WTC11 (cell line): ENCODE results near the gene HTR6.

Source experiments
- ATF2 ChIP-seq: sonication (generic); formaldehyde crosslinking; IDR thresholded peaks from 2 replicates; pipeline ENCODE4 v1.8.1; 2022; ENCODE audit warnings: low read depth, missing genetic modification reagents, borderline replicate concordance
- CTCF ChIP-seq: fragments of 200-600 bp; IDR thresholded peaks from 2 replicates; pipeline ENCODE4 v1.8.0; 2022; ENCODE audit warnings: antibody characterized with exemption
- JUN ChIP-seq: sonication (generic); formaldehyde crosslinking; IDR thresholded peaks from 2 replicates; pipeline ENCODE4 v1.8.0; 2023; ENCODE audit warnings: mild to moderate bottlenecking, missing genetic modification reagents
- MYBL2 ChIP-seq: sonication (generic); formaldehyde crosslinking; IDR thresholded peaks from 2 replicates; pipeline ENCODE4 v1.8.1; 2023; ENCODE audit warnings: mild to moderate bottlenecking, moderate library complexity, missing genetic modification reagents
- TEAD4 ChIP-seq: sonication (generic); formaldehyde crosslinking; IDR thresholded peaks from 2 replicates; pipeline ENCODE4 v1.8.0; 2022; ENCODE audit warnings: mild to moderate bottlenecking, missing genetic modification reagents
- USF2 ChIP-seq: sonication (generic); formaldehyde crosslinking; IDR thresholded peaks from 2 replicates; pipeline ENCODE4 v1.8.1; 2023; ENCODE audit warnings: mild to moderate bottlenecking, missing genetic modification reagents, moderate library complexity
- ZNF263 ChIP-seq: sonication (generic); formaldehyde crosslinking; IDR thresholded peaks from 2 replicates; pipeline ENCODE4 v1.8.1; 2022; ENCODE audit warnings: low read depth, mild to moderate bottlenecking, moderate library complexity, missing genetic modification reagents

- no peak for TF ChIP-seq TEAD4 (CRISPR knock-in tag)
- no peak for TF ChIP-seq CTCF
- TF ChIP-seq USF2 (CRISPR knock-in tag) = no peak
- no peak for TF ChIP-seq JUN (CRISPR knock-in tag)
- TF ChIP-seq ZNF263 (CRISPR knock-in tag) = no peak
- no peak for TF ChIP-seq ATF2 (CRISPR knock-in tag)
- no peak for TF ChIP-seq MYBL2 (CRISPR knock-in tag)
Measured at GRCh38 chr1:19629357-19629756, 35.3 kb upstream of the HTR6 start.
